Measurements from ENCODE around the gene STK11.

- TF ChIP-seq SP1 (IDR thresholded peaks at IDR 0.05) = no peak
- TF ChIP-seq, protein P1, sequence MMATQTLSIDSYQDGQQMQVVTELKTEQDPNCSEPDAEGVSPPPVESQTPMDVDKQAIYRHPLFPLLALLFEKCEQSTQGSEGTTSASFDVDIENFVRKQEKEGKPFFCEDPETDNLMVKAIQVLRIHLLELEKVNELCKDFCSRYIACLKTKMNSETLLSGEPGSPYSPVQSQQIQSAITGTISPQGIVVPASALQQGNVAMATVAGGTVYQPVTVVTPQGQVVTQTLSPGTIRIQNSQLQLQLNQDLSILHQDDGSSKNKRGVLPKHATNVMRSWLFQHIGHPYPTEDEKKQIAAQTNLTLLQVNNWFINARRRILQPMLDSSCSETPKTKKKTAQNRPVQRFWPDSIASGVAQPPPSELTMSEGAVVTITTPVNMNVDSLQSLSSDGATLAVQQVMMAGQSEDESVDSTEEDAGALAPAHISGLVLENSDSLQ (IDR thresholded peaks at IDR 0.05) = no peak
- no peak for TF ChIP-seq FOXA1 (IDR thresholded peaks at IDR 0.05)
- TF ChIP-seq HDGF (IDR thresholded peaks at IDR 0.05; ENCODE audit: borderline replicate concordance) = no peak
- TF ChIP-seq TARDBP (IDR thresholded peaks at IDR 0.05) = no peak
Measured at GRCh38 chr19:1173845-1174809, 31.5 kb upstream of the STK11 start, which contains the start of gene SBNO2.

All from HEK293T (cell line).